ENCODE results near the gene CUBN. TPM values are rescaled to one million over a fixed set of nuclear protein-coding genes. Genes with fewer than 3 reads are reported as not detected.

CUBN gene
- total and polyA plus RNA-seq, 10 of the 15 experiments (the other 5 are each of a cell fraction or from before 2014, with no cell fraction given), result under 0.01 to 0.14 (median 0.02) TPM; not detected in 6

DNA sequence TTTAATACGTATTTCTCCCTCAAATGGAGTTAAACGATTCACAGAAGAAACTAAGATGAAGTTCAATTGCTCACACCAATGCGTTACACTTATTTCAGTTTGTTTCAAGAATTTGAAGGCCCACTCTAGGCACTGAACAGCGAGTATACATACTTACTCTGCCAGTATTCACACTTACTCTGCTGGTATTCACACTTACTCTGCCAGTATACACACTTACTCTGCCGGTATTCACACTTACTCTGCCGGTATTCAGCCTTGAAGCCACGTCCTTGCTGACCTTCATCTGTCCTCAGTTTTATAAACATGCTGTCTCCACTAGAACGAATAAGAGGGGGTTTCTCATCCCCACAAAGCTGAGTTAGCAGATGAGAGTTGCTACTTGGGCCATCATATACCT is 86.0 kb downstream of the CUBN start:
- DNase-seq (ENCODE audit: low read depth, low spot score), result no peak
- ChIA-PET SMC1A (ENCODE audit: uncharacterized antibody, unreplicated experiment) (no interaction called here), RAD21 (ENCODE audit: unreplicated experiment) (no interaction called here), CTCF (no interaction called here), POLR2A (no interaction called here)
- H3K4me3 ChIP-seq, result no peak overlapping the region
- intact Hi-C loops (cut with micrococcal nuclease; ENCODE audit: unreplicated experiment) (no loop called here), in situ Hi-C loops (cut with MboI) (no loop called here)
- H3K79me2 ChIP-seq (ENCODE audit: control insufficient read depth, insufficient read depth, low read length), result no peaks in the 10 kb centered on the region
- H3K9me3 ChIP-seq (replicated peaks; ENCODE audit: control insufficient read depth, insufficient read depth, low read length), result no peaks in the 10 kb centered on the region
- H3K27ac ChIP-seq (ENCODE audit: control insufficient read depth, insufficient read depth), result no peak overlapping the region
- no peak overlapping the region for H3K9ac ChIP-seq (ENCODE audit: control insufficient read depth, insufficient read depth, low read length)
- H3K27me3 ChIP-seq (replicated peaks in 1 of 2; ENCODE audit: control insufficient read depth in 2 of 2, insufficient read depth in 2 of 2, low read length in 1 of 2), result peaks cover 0 to 2% of the 10 kb centered on the region in 2 experiments; a peak in 1 of 4 replicates
- H3K4me1 ChIP-seq (ENCODE audit: control insufficient read depth, insufficient read depth, low read length), result no peaks in the 10 kb centered on the region
- TF ChIP-seq, protein P1, sequence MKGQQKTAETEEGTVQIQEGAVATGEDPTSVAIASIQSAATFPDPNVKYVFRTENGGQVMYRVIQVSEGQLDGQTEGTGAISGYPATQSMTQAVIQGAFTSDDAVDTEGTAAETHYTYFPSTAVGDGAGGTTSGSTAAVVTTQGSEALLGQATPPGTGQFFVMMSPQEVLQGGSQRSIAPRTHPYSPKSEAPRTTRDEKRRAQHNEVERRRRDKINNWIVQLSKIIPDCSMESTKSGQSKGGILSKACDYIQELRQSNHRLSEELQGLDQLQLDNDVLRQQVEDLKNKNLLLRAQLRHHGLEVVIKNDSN (IDR thresholded peaks at IDR 0.05; ENCODE audit: borderline replicate concordance, extremely low read length, insufficient read depth, low read depth, low read length), result no peak
- TF ChIP-seq POLR2AphosphoS5 (IDR thresholded peaks at IDR 0.05; ENCODE audit: low read length) (no peak), ATF7 (IDR thresholded peaks at IDR 0.05; ENCODE audit: low read depth) (no peak), PAX8 (IDR thresholded peaks at IDR 0.05) (no peak)
- TF ChIP-seq, protein P2, sequence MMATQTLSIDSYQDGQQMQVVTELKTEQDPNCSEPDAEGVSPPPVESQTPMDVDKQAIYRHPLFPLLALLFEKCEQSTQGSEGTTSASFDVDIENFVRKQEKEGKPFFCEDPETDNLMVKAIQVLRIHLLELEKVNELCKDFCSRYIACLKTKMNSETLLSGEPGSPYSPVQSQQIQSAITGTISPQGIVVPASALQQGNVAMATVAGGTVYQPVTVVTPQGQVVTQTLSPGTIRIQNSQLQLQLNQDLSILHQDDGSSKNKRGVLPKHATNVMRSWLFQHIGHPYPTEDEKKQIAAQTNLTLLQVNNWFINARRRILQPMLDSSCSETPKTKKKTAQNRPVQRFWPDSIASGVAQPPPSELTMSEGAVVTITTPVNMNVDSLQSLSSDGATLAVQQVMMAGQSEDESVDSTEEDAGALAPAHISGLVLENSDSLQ (IDR thresholded peaks at IDR 0.05), result no peak
- TF ChIP-seq, protein P3, sequence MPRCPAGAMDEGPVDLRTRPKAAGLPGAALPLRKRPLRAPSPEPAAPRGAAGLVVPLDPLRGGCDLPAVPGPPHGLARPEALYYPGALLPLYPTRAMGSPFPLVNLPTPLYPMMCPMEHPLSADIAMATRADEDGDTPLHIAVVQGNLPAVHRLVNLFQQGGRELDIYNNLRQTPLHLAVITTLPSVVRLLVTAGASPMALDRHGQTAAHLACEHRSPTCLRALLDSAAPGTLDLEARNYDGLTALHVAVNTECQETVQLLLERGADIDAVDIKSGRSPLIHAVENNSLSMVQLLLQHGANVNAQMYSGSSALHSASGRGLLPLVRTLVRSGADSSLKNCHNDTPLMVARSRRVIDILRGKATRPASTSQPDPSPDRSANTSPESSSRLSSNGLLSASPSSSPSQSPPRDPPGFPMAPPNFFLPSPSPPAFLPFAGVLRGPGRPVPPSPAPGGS (IDR thresholded peaks at IDR 0.05; ENCODE audit: borderline replicate concordance, insufficient read depth, low read depth, low read length, poor library complexity, severe bottlenecking), result no peak
- TF ChIP-seq, protein P4, sequence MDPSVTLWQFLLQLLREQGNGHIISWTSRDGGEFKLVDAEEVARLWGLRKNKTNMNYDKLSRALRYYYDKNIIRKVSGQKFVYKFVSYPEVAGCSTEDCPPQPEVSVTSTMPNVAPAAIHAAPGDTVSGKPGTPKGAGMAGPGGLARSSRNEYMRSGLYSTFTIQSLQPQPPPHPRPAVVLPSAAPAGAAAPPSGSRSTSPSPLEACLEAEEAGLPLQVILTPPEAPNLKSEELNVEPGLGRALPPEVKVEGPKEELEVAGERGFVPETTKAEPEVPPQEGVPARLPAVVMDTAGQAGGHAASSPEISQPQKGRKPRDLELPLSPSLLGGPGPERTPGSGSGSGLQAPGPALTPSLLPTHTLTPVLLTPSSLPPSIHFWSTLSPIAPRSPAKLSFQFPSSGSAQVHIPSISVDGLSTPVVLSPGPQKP (IDR thresholded peaks at IDR 0.05; ENCODE audit: low read depth, low read length), result no peak
- TF ChIP-seq, protein P5, sequence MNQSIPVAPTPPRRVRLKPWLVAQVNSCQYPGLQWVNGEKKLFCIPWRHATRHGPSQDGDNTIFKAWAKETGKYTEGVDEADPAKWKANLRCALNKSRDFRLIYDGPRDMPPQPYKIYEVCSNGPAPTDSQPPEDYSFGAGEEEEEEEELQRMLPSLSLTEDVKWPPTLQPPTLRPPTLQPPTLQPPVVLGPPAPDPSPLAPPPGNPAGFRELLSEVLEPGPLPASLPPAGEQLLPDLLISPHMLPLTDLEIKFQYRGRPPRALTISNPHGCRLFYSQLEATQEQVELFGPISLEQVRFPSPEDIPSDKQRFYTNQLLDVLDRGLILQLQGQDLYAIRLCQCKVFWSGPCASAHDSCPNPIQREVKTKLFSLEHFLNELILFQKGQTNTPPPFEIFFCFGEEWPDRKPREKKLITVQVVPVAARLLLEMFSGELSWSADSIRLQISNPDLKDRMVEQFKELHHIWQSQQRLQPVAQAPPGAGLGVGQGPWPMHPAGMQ (IDR thresholded peaks at IDR 0.05; ENCODE audit: borderline replicate concordance), result no peak
- no peak for FAIRE-seq
- ATAC-seq, result no peak
- BruUV-seq (replicated peaks), result no TSS peak
- H4K20me1 ChIP-seq (ENCODE audit: control insufficient read depth, insufficient read depth), result no peaks in the 10 kb centered on the region
- no peak overlapping the region for H3K4me2 ChIP-seq (ENCODE audit: control insufficient read depth, insufficient read depth)
- H3K36me3 ChIP-seq (ENCODE audit: control insufficient read depth in 2 of 2, insufficient read depth in 2 of 2, low read length in 1 of 2), result no peaks in the 10 kb centered on the region
- WGBS (ENCODE audit: insufficient coverage, insufficient replicate concordance, low lambda C conversion rate, missing lambda C conversion rate), result 41% methylated on average over 8 of the region's 8 CpGs
- no peak overlapping the region for H2AFZ ChIP-seq (ENCODE audit: control insufficient read depth, low read depth, low read length)

Data from GM12878 (cell line).